GM12878 (cell line): Measurements from ENCODE around the gene AKNA. TPM values are rescaled to one million over a fixed set of nuclear protein-coding genes. Genes with fewer than 3 reads are reported as not detected.
A peak's percentile ranks its signal among the peaks of the same experiment; 100 is the strongest.

Experiments
- ATAC-seq: fragments of 200-7000 bp; cut with Tn5 transposase; 3 replicates; pipeline ENCODE4 v1.9.1; 2020; ENCODE audit warnings: mild to moderate bottlenecking, moderate library complexity
- BruUV-seq: library from RNA; stranded (reverse); fragments of 400-500 nt; replicated peaks from 2 replicates; lab custom pipeline; 2021; lab: Mats Ljungman, UMichigan
- CTCF ChIA-PET: fragments of 300-600 bp; sonication (Branson Sonifier 250); formaldehyde crosslinking; extraction: SDS; loops from one replicate; lab custom pipeline; 2021; ENCODE audit warnings: inconsistent platforms; lab: Yijun Ruan, JAX
- POLR2A ChIA-PET: fragments of 350-600 bp; formaldehyde crosslinking; extraction: SDS; loops from one replicate; lab custom pipeline; 2021; ENCODE audit warnings: inconsistent platforms; lab: Charles Lee
- RAD21 ChIA-PET: fragments of 300-600 bp; sonication (Branson Sonifier 250); formaldehyde crosslinking; loops from one replicate; lab custom pipeline; 2023; ENCODE audit warnings: antibody characterized with exemption; ENCODE audit not compliant: unreplicated experiment; lab: Charles Lee
- SMC1A ChIA-PET: fragments of 300-600 bp; sonication (Branson Sonifier 250); formaldehyde crosslinking; loops from one replicate; lab custom pipeline; 2023; ENCODE audit not compliant: unreplicated experiment, uncharacterized antibody; lab: Charles Lee
- DNase-seq: peaks from one replicate; pipeline ENCODE4 v3.0.0-alpha.2; 2011; ENCODE audit warnings: low read depth, low spot score
- FAIRE-seq: peaks from 3 replicates; lab custom pipeline; 2011; peaks lifted over from hg19 to GRCh38; lab: Jason Lieb, UNC
- H2AFZ ChIP-seq: 2 replicates; pipeline ENCODE4 v1.6.0; 2011; ENCODE audit warnings: low read depth, low read length, control low read depth; ENCODE audit not compliant: control insufficient read depth
- H3K27ac ChIP-seq: 2 replicates; pipeline ENCODE4 v1.5.1; 2011; ENCODE audit warnings: control low read depth; ENCODE audit not compliant: control insufficient read depth, insufficient read depth
- H3K27me3 ChIP-seq, 2 experiments: replicated peaks in 1 of 2; 2 replicates each; pipeline versions ENCODE4 v1.6.0 to v1.6.1; 2011; ENCODE audit warnings: low read length in 1 of 2; ENCODE audit not compliant: control insufficient read depth in 2 of 2, insufficient read depth in 2 of 2
- H3K36me3 ChIP-seq, 2 experiments: 2 replicates each; pipeline ENCODE4 v1.5.1; 2011; ENCODE audit warnings: low read length in 1 of 2; ENCODE audit not compliant: control insufficient read depth in 2 of 2, insufficient read depth in 2 of 2
- H3K4me1 ChIP-seq: 2 replicates; pipeline ENCODE4 v1.6.1; 2011; ENCODE audit warnings: mild to moderate bottlenecking, low read length, moderate library complexity, mixed read lengths; ENCODE audit not compliant: control insufficient read depth, insufficient read depth
- H3K4me2 ChIP-seq: 2 replicates; pipeline ENCODE4 v1.6.0; 2011; ENCODE audit warnings: control low read depth; ENCODE audit not compliant: control insufficient read depth, insufficient read depth
- H3K4me3 ChIP-seq: fragments of 200-600 bp; sonication (generic); 2 replicates; pipeline ENCODE4 v1.5.1; 2016
- H3K79me2 ChIP-seq: 2 replicates; pipeline ENCODE4 v1.6.0; 2011; ENCODE audit warnings: low read length; ENCODE audit not compliant: control insufficient read depth, insufficient read depth
- H3K9ac ChIP-seq: 2 replicates; pipeline ENCODE4 v1.8.0; 2011; ENCODE audit warnings: low read length, control low read depth, mixed read lengths; ENCODE audit not compliant: control insufficient read depth, insufficient read depth
- H3K9me3 ChIP-seq: replicated peaks from 3 replicates; pipeline ENCODE4 v1.5.1; 2011; ENCODE audit warnings: mild to moderate bottlenecking, low read length; ENCODE audit not compliant: control insufficient read depth, insufficient read depth
- H4K20me1 ChIP-seq: 2 replicates; pipeline ENCODE4 v1.6.0; 2011; ENCODE audit not compliant: control insufficient read depth, insufficient read depth
- BHLHE40 ChIP-seq, 2 experiments: fragments of 450-650 bp in 1 of 2; IDR thresholded peaks; 2 replicates each; pipeline ENCODE4 v1.6.1; 2011 to 2017; ENCODE audit warnings: low read depth in 2 of 2, borderline replicate concordance in 1 of 2, improper control_type of control experiment in 1 of 2, low read length in 1 of 2, mild to moderate bottlenecking in 1 of 2
- CBX5 ChIP-seq: sonication (generic); IDR thresholded peaks from 2 replicates; pipeline ENCODE4 v1.6.1; 2016; ENCODE audit warnings: low read depth, moderate library complexity, mild to moderate bottlenecking, inconsistent platforms
- EP300 ChIP-seq, 2 experiments: fragments of 150-350 bp in 1 of 2; IDR thresholded peaks; 2 replicates each; pipeline ENCODE4 v1.6.1; 2011 to 2012; ENCODE audit warnings: low read depth in 2 of 2, low read length in 2 of 2, borderline replicate concordance in 1 of 2, improper control_type of control experiment in 1 of 2, inconsistent platforms in 1 of 2; ENCODE audit not compliant: control insufficient read depth in 1 of 2
- FOS ChIP-seq: IDR thresholded peaks from 3 replicates; pipeline ENCODE4 v1.6.1; 2011; ENCODE audit warnings: borderline replicate concordance; ENCODE audit not compliant: insufficient read length; ENCODE audit errors: extremely low read depth
- MTA2 ChIP-seq: fragments of 450-650 bp; IDR thresholded peaks from 2 replicates; pipeline ENCODE4 v1.6.1; 2016; ENCODE audit warnings: low read depth, mild to moderate bottlenecking, moderate library complexity
- POLR2A ChIP-seq: IDR thresholded peaks from 2 replicates; pipeline ENCODE4 v1.6.1; 2011; ENCODE audit warnings: low read depth, mild to moderate bottlenecking, low read length
- POLR2AphosphoS2 ChIP-seq: IDR thresholded peaks from 2 replicates; pipeline ENCODE4 v1.6.1; 2011; ENCODE audit warnings: low read depth, mild to moderate bottlenecking, low read length, improper control_type of control experiment, moderate library complexity
- RCOR1 ChIP-seq: conservative IDR thresholded peaks from 2 replicates; pipeline ENCODE4 v1.6.1; 2012; ENCODE audit warnings: low read depth, low read length, improper control_type of control experiment
- SMAD5 ChIP-seq: IDR thresholded peaks from 2 replicates; pipeline ENCODE4 v1.6.1; 2016; ENCODE audit warnings: antibody characterized with exemption, low read depth
- SMC3 ChIP-seq: IDR thresholded peaks from 2 replicates; pipeline ENCODE4 v1.6.1; 2011; ENCODE audit warnings: low read length, improper control_type of control experiment, borderline replicate concordance
- STAT1 ChIP-seq: fragments of 450-650 bp; conservative IDR thresholded peaks from 2 replicates; pipeline ENCODE4 v1.6.1; 2014; ENCODE audit warnings: antibody characterized with exemption, mild to moderate bottlenecking
- SUZ12 ChIP-seq: fragments of 200-600 bp; sonication (generic); IDR thresholded peaks from one replicate; pipeline ENCODE4 v1.6.1; 2018; ENCODE audit warnings: antibody characterized with exemption, mild to moderate bottlenecking; ENCODE audit not compliant: unreplicated experiment
- TCF12 ChIP-seq: IDR thresholded peaks from 2 replicates; pipeline ENCODE4 v1.6.1; 2011; ENCODE audit warnings: low read depth, mild to moderate bottlenecking, low read length
- TCF3 ChIP-seq: IDR thresholded peaks from 2 replicates; pipeline ENCODE4 v1.6.1; 2012; ENCODE audit warnings: low read depth, mild to moderate bottlenecking, low read length, borderline replicate concordance; ENCODE audit not compliant: insufficient read depth
- ZNF622 ChIP-seq: fragments of 450-650 bp; IDR thresholded peaks from 2 replicates; pipeline ENCODE4 v1.6.1; 2017; ENCODE audit warnings: mild to moderate bottlenecking, inconsistent platforms
- ZSCAN29 ChIP-seq: fragments of 450-650 bp; IDR thresholded peaks from 2 replicates; pipeline ENCODE4 v1.6.1; 2017; ENCODE audit warnings: mild to moderate bottlenecking, moderate library complexity
- WGBS: methylation state at CpG from one replicate; pipeline ENCODE4 v1.1.6; 2016; ENCODE audit warnings: low lambda C conversion rate; ENCODE audit not compliant: insufficient replicate concordance, insufficient coverage; ENCODE audit errors: missing lambda C conversion rate; 5-methylcytosine and 5-hydroxymethylcytosine counted together
- in situ Hi-C: fragments of 300-500 bp; cut with MboI; formaldehyde crosslinking; loops from 9 replicates; pipeline ENCODE4 v1.14.3; 2018; ENCODE audit warnings: mixed read lengths
- intact Hi-C: fragments of 100-400 bp; cut with micrococcal nuclease; formaldehyde crosslinking; loops from one replicate; pipeline ENCODE4 v1.14.2; 2022; ENCODE audit not compliant: unreplicated experiment
- polyA plus RNA-seq, 11 experiments: library from polyadenylated mRNA; depleted of rRNA in 4 of 11; unstranded in 6 of 11; stranded (reverse) in 5 of 11; fragments of >200 nt; fragmentation: Nextera tagmentation in 4 of 11; fragmentation: Illumina TruSeq in 1 of 11; extraction: Ambion mirVana in 4 of 11; extraction: Trizol in 1 of 11; gene quantifications; 1 replicate in 1 of 11; 2 replicates in 10 of 11; pipeline versions ENCODE4 v1.2.1 to v1.2.3, GENCODE V29; 2011 to 2016; ENCODE audit warnings: inconsistent platforms in 2 of 11, missing spikeins in 2 of 11, low read depth in 1 of 11
- total RNA-seq, 4 experiments: library from RNA; depleted of rRNA in 3 of 4; stranded (reverse); fragments of >200 nt in 3 of 4; fragmentation: Illumina TruSeq in 1 of 4; extraction: Trizol in 1 of 4; gene quantifications; 2 replicates each; pipeline versions ENCODE4 v1.2.1 to v1.2.3, GENCODE V29; 2013 to 2021
- TF ChIP-seq, protein P1 (sequence below): IDR thresholded peaks from 2 replicates; pipeline ENCODE4 v1.6.1; 2011; ENCODE audit warnings: borderline replicate concordance, low read depth, mild to moderate bottlenecking, moderate library complexity, low read length; ENCODE audit not compliant: insufficient read depth, poor library complexity, severe bottlenecking
- TF ChIP-seq, protein P2 (sequence below): fragments of 450-650 bp; IDR thresholded peaks from 2 replicates; pipeline ENCODE4 v1.6.1; 2017; ENCODE audit warnings: mild to moderate bottlenecking

Gene AKNA
- total and polyA plus RNA-seq, 10 of the 15 experiments (the other 5 are each of a cell fraction or from before 2014, with no cell fraction given) = 1.6 to 132 (median 35.3) TPM

DNA sequence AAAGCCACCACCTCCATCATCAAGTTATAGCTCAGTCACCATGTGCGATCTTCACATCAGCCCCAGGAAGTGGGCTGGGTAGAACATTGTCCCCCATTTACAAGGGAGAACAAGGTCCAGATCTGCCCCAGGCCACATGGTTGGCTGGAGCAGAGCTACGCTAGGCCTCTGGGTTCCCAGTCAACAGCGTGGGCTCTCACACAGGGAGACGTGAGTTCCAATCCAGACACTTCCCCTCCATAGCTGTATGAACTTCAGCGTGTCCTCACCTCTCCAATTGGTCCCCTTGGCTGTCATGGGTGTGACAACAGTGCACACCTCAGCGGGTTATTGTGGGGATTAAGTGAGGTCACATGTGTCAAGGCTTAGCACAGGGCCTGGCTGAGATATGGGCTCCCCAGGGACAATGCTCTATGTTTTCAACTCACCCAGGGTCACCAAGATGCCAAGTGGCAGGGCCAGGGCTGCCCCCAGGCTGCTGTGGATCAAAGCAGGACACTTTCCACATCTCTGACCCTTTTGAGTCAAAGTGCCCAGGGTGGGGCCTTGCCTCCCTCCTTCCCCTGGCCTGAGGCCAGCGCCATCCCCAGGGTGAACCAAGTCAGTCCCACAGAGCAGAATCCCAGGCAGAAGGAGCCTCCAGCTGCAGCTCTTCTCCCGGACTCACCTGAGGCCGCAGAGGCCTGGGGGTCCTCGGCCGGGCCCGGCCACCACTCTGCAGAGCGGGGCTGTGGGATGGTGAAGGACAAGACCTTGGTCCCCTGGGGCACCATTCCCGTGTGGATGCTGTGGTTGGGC lies 19.8 kb downstream of the AKNA start (continued):
- TF ChIP-seq SMAD5 (no peak), SMC3 (no peak), POLR2A (peak; percentile 41; the same call in 1 of the 2 replicates), RCOR1 (no peak), BHLHE40 (IDR thresholded peaks at IDR 0.05; ENCODE audit: borderline replicate concordance in 1 of 2, low read depth in 2 of 2, low read length in 1 of 2) (peak in 1 of 2 experiments; percentile 10; a peak in 1 of 4 replicates), ZNF622 (no peak)
- TF ChIP-seq, protein P1, sequence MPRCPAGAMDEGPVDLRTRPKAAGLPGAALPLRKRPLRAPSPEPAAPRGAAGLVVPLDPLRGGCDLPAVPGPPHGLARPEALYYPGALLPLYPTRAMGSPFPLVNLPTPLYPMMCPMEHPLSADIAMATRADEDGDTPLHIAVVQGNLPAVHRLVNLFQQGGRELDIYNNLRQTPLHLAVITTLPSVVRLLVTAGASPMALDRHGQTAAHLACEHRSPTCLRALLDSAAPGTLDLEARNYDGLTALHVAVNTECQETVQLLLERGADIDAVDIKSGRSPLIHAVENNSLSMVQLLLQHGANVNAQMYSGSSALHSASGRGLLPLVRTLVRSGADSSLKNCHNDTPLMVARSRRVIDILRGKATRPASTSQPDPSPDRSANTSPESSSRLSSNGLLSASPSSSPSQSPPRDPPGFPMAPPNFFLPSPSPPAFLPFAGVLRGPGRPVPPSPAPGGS = no peak

DNA sequence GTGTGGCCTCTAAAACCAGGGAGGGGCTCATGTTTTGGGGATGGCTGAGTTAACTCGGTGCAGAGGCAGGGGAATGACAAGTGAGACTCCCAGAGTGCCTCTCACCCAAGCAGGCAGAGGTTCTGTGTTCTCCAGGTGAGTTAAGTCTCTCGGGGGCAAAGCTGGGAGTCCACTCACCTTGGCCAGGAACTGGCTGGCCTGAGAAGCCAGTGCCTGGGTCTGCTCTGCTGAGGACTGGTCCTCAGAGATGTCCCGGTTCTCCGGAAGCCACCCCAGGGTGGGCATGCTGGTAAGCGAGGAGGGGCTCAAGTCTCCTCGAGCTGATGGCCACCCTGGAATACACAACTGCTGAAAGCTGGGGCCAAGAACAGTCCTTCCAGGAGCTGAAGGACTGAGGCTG lies 20.4 kb downstream of the AKNA start:
- CTCF ChIA-PET = interaction anchor here (0.6 to 7.4 kb wide), 6 partner anchors 20 to 40 kb away, joined by 3 to 108 read pairs (median 4); partner anchors contain the start of gene AKNA
- SMC1A ChIA-PET = interaction anchor here (0.8 to 13.9 kb wide), 8 partner anchors 12 to 30 kb away, joined by 3 to 327 read pairs (median 4); partner anchors contain the start of gene AKNA
- H3K27me3 ChIP-seq = no peaks in the 10 kb centered on the region
- H3K4me3 ChIP-seq = peak overlapping the region; percentile 1; the same call in 1 of the 2 replicates
- peaks cover 73% of the 10 kb centered on the region for H3K4me1 ChIP-seq
- H3K27ac ChIP-seq = peak overlapping the region; percentile 78
- 0 out of 2 replicates have a peak overlapping the region, but pooled peaks have one; percentile 1 for H3K9ac ChIP-seq
- H3K36me3 ChIP-seq = peaks cover 43 to 46% of the 10 kb centered on the region in 2 experiments
- H4K20me1 ChIP-seq = no peaks in the 10 kb centered on the region
- BruUV-seq = no TSS peak
- H2AFZ ChIP-seq = no peak overlapping the region
- RAD21 ChIA-PET = interaction anchor here (1.0 to 12.9 kb wide), 7 partner anchors 14 to 286 kb away, joined by 3 to 251 read pairs (median 3); partner anchors contain the start of gene AKNA
- WGBS = 25% methylated on average over 6 of the region's 6 CpGs
- POLR2A ChIA-PET = interaction anchor here (0.5 to 13.2 kb wide), 7 partner anchors 11 to 328 kb away, joined by 3 to 312 read pairs (median 4); partner anchors contain the start of gene AKNA
- DNase-seq (no peak), FAIRE-seq (no peak), ATAC-seq (0 out of 3 replicates have a peak, but pooled peaks have one; percentile 2)
- H3K4me2 ChIP-seq = peak overlapping the region; percentile 86
- H3K79me2 ChIP-seq = peaks cover 34% of the 10 kb centered on the region
- H3K9me3 ChIP-seq = no peaks in the 10 kb centered on the region
- intact Hi-C loops (loop anchor here (2.0 kb wide), 1 partner anchor 17 kb away; no protein-coding TSS in a partner anchor), in situ Hi-C loops (no loop called here)
- no peak for TF ChIP-seq FOS
- no peak for TF ChIP-seq TCF3
- no peak for TF ChIP-seq SUZ12
- no peak for TF ChIP-seq STAT1
- TF ChIP-seq CBX5 = no peak
- TF ChIP-seq, protein P2, sequence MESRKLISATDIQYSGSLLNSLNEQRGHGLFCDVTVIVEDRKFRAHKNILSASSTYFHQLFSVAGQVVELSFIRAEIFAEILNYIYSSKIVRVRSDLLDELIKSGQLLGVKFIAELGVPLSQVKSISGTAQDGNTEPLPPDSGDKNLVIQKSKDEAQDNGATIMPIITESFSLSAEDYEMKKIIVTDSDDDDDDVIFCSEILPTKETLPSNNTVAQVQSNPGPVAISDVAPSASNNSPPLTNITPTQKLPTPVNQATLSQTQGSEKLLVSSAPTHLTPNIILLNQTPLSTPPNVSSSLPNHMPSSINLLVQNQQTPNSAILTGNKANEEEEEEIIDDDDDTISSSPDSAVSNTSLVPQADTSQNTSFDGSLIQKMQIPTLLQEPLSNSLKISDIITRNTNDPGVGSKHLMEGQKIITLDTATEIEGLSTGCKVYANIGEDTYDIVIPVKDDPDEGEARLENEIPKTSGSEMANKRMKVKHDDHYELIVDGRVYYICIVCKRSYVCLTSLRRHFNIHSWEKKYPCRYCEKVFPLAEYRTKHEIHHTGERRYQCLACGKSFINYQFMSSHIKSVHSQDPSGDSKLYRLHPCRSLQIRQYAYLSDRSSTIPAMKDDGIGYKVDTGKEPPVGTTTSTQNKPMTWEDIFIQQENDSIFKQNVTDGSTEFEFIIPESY = no peak
- TF ChIP-seq ZSCAN29 = no peak
- TF ChIP-seq MTA2 = no peak
- no peak for TF ChIP-seq TCF12
- no peak for TF ChIP-seq EP300 (IDR thresholded peaks at IDR 0.05; ENCODE audit: borderline replicate concordance in 1 of 2, control insufficient read depth in 1 of 2, low read depth in 2 of 2, low read length in 2 of 2)
- no peak for TF ChIP-seq POLR2AphosphoS2
